ENCODE data around the gene PEDS1.

PEDS1 gene

GRCh38 chr20:50127587-50128519 lies 25.7 kb downstream of the PEDS1 start:
- no peak for DNase-seq
- H3K4me1 Mint-ChIP-seq = peaks cover 8% of the 10 kb centered on the region
- H3K27ac Mint-ChIP-seq = no peak overlapping the region
- CTCF ChIA-PET = interaction anchor here (0.6 kb wide), 1 partner anchor 686 kb away, joined by 3 read pairs; no protein-coding TSS in a partner anchor
- no peaks in the 10 kb centered on the region for H3K9me3 Mint-ChIP-seq
- no peaks in the 10 kb centered on the region for H3K27me3 Mint-ChIP-seq
- no peak overlapping the region for H3K4me3 Mint-ChIP-seq
- peaks cover 65% of the 10 kb centered on the region for H3K36me3 Mint-ChIP-seq

DNA sequence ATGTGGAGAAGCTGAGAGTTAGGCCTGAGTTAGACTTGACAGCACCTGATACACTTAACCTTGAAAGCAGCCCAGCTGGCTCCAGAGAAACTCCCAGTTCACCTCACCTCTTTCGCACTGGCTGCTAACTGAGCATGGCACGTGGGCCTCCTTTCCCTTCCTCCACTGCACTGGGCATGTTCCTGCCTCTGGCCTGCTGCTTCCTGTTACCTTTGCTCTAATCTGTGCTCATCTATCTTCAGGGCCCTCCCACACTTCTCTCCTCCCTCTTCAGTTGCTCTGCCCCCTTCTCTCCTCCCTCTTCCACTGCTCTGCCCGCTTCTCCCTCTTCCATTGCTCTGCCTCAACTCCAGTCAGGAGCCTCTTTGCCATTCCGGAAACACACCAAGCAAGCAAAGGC lies 26.9 kb downstream of the PEDS1 start:
- Mint-ChIP-seq H3K36me3 (peaks cover 66% of the 10 kb centered on the region), H3K27me3 (no peaks in the 10 kb centered on the region), H3K4me3 (no peak overlapping the region), H3K27ac (peak overlapping the region; percentile 2), H3K4me1 (peaks cover 8% of the 10 kb centered on the region), H3K9me3 (no peaks in the 10 kb centered on the region)
- CTCF ChIA-PET = no interaction called here
- DNase-seq = no peak

GRCh38 chr20:50125279-50125678 lies 28.2 kb downstream of the PEDS1 start:
- no peak for DNase-seq
- Mint-ChIP-seq H3K27me3 (no peaks in the 10 kb centered on the region), H3K9me3 (no peaks in the 10 kb centered on the region), H3K4me1 (peaks cover 11% of the 10 kb centered on the region), H3K36me3 (peaks cover 59% of the 10 kb centered on the region), H3K4me3 (no peak overlapping the region), H3K27ac (no peak overlapping the region)
- CTCF ChIA-PET = no interaction called here

DNA sequence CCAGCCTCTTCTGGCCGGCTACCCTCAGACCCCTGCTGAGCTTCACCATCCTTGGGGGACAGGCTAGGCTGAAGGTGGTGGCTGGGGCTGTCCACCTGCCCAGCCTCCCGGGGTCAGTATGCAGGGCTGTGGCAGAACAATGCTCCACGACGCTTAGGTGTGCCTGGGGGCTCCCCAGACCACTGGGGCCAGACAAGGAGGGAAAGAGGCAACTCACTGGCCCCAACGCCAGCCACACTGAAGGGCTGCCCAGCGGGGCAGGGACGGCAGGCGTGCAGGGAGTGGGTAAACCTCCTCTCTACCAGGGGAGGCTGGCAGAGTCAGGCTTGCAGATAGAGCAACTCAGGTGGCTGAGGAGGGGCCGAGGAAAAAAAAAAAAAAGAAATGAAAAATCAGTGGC lies 29.0 kb downstream of the PEDS1 start:
- Mint-ChIP-seq H3K4me3 (no peak overlapping the region), H3K36me3 (peaks cover 51% of the 10 kb centered on the region), H3K27ac (no peak overlapping the region), H3K9me3 (no peaks in the 10 kb centered on the region), H3K27me3 (no peaks in the 10 kb centered on the region), H3K4me1 (peaks cover 11% of the 10 kb centered on the region)
- DNase-seq = no peak
- CTCF ChIA-PET = interaction anchor here (0.7 to 6.9 kb wide), 2 partner anchors 45 to 53 kb away, joined by 5 to 143 read pairs; no protein-coding TSS in a partner anchor

- H3K4me3 Mint-ChIP-seq = no peak overlapping the region
- no peak for DNase-seq
- CTCF ChIA-PET = interaction anchor here (0.8 to 6.9 kb wide), 3 partner anchors 29 to 52 kb away, joined by 4 to 143 read pairs (median 20); partner anchors contain the start of gene PEDS1
- H3K27ac Mint-ChIP-seq = no peak overlapping the region
- H3K36me3 Mint-ChIP-seq = peaks cover 47% of the 10 kb centered on the region
- H3K4me1 Mint-ChIP-seq = peaks cover 11% of the 10 kb centered on the region
- no peaks in the 10 kb centered on the region for H3K27me3 Mint-ChIP-seq
- H3K9me3 Mint-ChIP-seq = no peaks in the 10 kb centered on the region
These were observed 30.1 kb downstream of the PEDS1 start for GRCh38 chr20:50123418-50123817.

DNA sequence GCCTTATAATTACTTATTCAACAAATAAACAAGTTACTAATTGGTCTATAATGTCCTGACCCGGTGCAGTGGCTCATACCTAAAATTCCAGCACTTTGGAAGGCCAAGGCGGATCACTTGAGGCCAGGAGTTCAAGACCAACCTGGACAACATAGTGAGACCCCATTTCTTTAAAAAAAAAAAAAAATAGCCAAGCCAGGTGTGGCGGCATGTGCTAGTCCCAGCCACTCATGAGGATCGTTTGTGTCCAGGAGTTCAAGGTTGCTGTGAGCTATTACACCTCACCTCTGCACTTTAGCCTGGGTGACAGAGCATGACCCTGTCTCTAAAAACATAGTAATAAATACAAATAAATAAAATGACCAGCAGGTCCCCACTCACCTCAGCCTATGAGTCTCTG lies 30.8 kb downstream of the PEDS1 start:
- H3K4me1 Mint-ChIP-seq = peaks cover 10% of the 10 kb centered on the region
- no peak overlapping the region for H3K27ac Mint-ChIP-seq

GRCh38 chr20:50121858-50122271 lies 31.7 kb downstream of the PEDS1 start:
- CTCF ChIA-PET = interaction anchor here (0.9 to 6.9 kb wide), 6 partner anchors 13 to 143 kb away, joined by 3 to 143 read pairs (median 14); partner anchors contain the start of gene PEDS1
- no peak overlapping the region for H3K27ac Mint-ChIP-seq

More for the DNA sequence above, 30.8 kb downstream of the PEDS1 start:
- H3K9me3 Mint-ChIP-seq = no peaks in the 10 kb centered on the region
- H3K36me3 Mint-ChIP-seq = peaks cover 41% of the 10 kb centered on the region
- H3K27me3 Mint-ChIP-seq = no peaks in the 10 kb centered on the region
- H3K4me3 Mint-ChIP-seq = no peak overlapping the region
- no peak for DNase-seq
- CTCF ChIA-PET = interaction anchor here (0.8 to 6.9 kb wide), 4 partner anchors 12 to 51 kb away, joined by 4 to 143 read pairs (median 14); partner anchors contain the start of gene PEDS1

DNA sequence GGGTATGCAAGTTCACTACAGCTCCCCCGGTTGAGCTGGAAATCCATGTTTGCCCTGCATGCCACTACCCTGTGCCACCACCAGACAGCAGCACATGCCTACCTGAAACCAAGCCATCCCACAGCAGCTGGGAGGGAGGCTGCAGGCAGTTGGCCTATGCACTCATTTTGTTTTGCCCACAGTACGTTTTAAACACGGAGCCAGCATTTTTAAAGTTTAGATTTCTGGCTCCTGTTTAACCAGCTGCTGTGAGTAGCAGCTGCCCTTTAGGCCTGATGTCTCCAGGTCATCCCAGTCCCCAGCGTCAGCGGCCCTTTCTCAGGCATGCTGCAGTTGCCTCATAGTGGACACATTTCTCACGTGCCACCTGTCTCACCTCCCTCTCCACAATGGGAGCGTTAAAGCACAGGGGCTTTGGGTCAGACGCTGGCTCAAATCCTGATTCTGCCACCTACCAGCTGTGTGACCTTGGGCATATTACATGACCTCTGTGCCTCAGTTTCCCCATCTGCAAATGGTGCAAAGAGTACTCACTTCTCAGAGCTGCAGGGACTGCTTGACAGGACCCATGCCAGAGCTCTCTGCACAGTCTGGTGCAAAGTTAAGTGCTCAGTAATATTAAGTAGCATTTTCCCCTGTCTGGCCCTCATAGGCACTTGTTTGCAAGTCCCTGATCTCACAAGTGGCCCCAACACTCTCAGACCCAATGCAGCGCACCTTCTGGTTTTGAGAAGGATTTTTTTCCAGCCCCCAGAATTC lies 32.4 kb downstream of the PEDS1 start:
- Mint-ChIP-seq H3K4me3 (no peak overlapping the region), H3K36me3 (peaks cover 32% of the 10 kb centered on the region), H3K4me1 (peaks cover 10% of the 10 kb centered on the region), H3K27ac (peak overlapping the region; percentile 49), H3K27me3 (no peaks in the 10 kb centered on the region), H3K9me3 (no peaks in the 10 kb centered on the region)
- peak; percentile 77 for DNase-seq
- CTCF ChIA-PET = interaction anchor here (0.5 to 6.9 kb wide), 16 partner anchors 13 to 344 kb away, joined by 3 to 143 read pairs (median 4); partner anchors contain the start of gene PEDS1

More at GRCh38 chr20:50121858-50122271, 31.7 kb downstream of the PEDS1 start:
- Mint-ChIP-seq H3K4me1 (peaks cover 9% of the 10 kb centered on the region), H3K9me3 (no peaks in the 10 kb centered on the region), H3K4me3 (no peak overlapping the region), H3K27me3 (no peaks in the 10 kb centered on the region), H3K36me3 (peaks cover 37% of the 10 kb centered on the region)
- DNase-seq = no peak

DNA sequence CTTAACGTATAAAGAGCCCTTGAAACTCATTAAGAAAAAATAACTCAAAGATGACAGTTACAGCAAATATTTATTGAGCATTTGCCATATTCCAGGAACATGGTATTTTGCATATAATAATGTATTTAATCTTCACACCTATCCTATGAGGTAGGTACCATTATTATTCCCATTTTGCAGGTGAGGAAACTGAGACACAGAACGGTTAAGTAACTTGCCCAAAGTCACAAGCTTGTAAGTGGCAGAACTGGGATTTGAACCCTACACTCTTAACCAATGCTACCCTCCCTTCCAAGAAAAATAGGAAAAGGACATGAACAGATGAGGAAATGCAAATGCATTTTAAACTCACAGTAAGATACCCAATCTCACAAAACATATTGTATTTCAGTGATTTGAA lies 35.3 kb downstream of the PEDS1 start:
- DNase-seq = no peak
- H3K36me3 Mint-ChIP-seq = peaks cover 10% of the 10 kb centered on the region
- CTCF ChIA-PET = interaction anchor here (0.9 to 6.9 kb wide), 3 partner anchors 34 to 139 kb away, joined by 4 to 143 read pairs (median 7); no protein-coding TSS in a partner anchor
- no peaks in the 10 kb centered on the region for H3K9me3 Mint-ChIP-seq
- H3K4me3 Mint-ChIP-seq = no peak overlapping the region
- no peak overlapping the region for H3K27ac Mint-ChIP-seq
- H3K4me1 Mint-ChIP-seq = peaks cover 36% of the 10 kb centered on the region
- no peaks in the 10 kb centered on the region for H3K27me3 Mint-ChIP-seq

DNA sequence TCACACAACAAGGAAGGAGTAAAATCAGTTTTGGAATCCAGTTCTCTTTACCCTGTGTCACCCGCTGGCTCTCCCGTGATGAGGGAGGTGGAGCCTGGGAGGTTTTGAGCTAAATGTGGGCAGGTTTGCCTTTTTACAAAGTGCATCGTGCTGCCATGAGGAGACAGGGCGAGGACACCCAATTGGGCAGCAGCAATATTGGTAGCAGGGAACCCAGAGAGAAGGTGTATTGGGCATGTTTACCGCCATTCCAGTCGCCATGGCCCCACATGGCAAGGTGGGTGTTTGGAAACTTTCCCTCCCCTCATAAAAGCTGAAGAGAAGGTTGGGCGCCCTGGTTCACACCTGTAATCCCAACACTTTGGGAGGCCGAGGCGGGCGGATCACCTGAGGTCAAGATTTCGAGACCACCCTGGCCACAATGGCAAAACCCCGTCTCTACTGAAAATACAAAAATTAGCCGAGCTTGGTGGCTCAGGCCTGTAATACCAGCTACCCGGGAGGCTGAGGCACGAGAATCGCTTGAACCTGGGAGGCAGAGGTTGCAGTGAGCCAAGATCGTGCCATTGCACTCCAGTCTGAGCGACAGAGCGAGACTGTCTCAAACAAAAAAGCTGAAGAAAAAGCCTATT lies 37.0 kb downstream of the PEDS1 start:
- Mint-ChIP-seq H3K4me3 (peak overlapping the region; percentile 83), H3K36me3 (peaks cover 14% of the 10 kb centered on the region), H3K4me1 (peaks cover 49% of the 10 kb centered on the region), H3K27me3 (no peaks in the 10 kb centered on the region), H3K27ac (peak overlapping the region; percentile 87), H3K9me3 (no peaks in the 10 kb centered on the region)
- CTCF ChIA-PET = interaction anchor here (1.0 to 2.6 kb wide), 9 partner anchors 22 to 138 kb away, joined by 3 to 16 read pairs (median 7); partner anchors contain the start of gene PEDS1
- no peak for DNase-seq

- peaks cover 16% of the 10 kb centered on the region for H3K36me3 Mint-ChIP-seq
- DNase-seq = peak; percentile 95
- peak overlapping the region; percentile 87 for H3K27ac Mint-ChIP-seq
- H3K27me3 Mint-ChIP-seq = no peaks in the 10 kb centered on the region
- no peaks in the 10 kb centered on the region for H3K9me3 Mint-ChIP-seq
- H3K4me1 Mint-ChIP-seq = peaks cover 53% of the 10 kb centered on the region
- peak overlapping the region; percentile 83 for H3K4me3 Mint-ChIP-seq
- CTCF ChIA-PET = interaction anchor here (0.9 to 2.6 kb wide), 10 partner anchors 10 to 63 kb away, joined by 3 to 16 read pairs (median 5); partner anchors contain the start of gene PEDS1
These were observed 37.7 kb downstream of the PEDS1 start for GRCh38 chr20:50115591-50116367.

DNA sequence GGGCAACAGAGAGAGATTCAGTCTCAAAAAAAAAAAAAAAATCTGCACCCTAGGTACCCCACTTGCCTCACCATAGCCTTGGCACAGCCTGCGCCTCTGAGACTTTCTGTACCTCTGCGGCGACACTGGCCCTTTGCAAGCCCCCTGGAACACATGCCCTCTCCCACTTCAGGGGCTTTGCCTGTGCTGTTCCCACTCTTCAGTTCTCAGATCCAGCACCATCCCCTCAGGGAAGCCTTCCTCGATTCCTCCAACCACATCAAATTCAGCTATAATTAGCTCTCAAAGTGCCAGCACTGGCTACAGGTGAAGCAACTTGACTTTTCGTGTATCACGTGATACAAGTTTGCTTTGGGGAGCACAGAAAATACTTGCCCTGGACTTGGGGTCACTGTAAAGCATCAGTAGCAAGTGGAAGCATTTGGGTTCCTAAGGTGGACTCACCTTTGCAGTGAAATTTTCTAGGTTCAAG lies 38.4 kb downstream of the PEDS1 start:
- H3K36me3 Mint-ChIP-seq = peaks cover 19% of the 10 kb centered on the region
- CTCF ChIA-PET = interaction anchor here (0.9 to 2.6 kb wide), 8 partner anchors 9 to 64 kb away, joined by 3 to 16 read pairs (median 6); partner anchors contain the start of gene PEDS1
- no peaks in the 10 kb centered on the region for H3K9me3 Mint-ChIP-seq
- no peaks in the 10 kb centered on the region for H3K27me3 Mint-ChIP-seq
- no peak for DNase-seq
- peaks cover 60% of the 10 kb centered on the region for H3K4me1 Mint-ChIP-seq
- H3K4me3 Mint-ChIP-seq = peak overlapping the region; percentile 83
- H3K27ac Mint-ChIP-seq = peak overlapping the region; percentile 87
